NCI-H526 (cell line): ENCODE data around the gene DYRK1A.
"Not testable (repeated sequence)": the region's sequence is repeated elsewhere in the genome, so short reads cannot be mapped to it uniquely, and the experiment has no call there.

ENCODE experiments used
- DNase-seq, 2 experiments: peaks; one replicate each; lab custom pipeline; 2025; lab: John Stamatoyannopoulos, UW

The DYRK1A gene

DNA sequence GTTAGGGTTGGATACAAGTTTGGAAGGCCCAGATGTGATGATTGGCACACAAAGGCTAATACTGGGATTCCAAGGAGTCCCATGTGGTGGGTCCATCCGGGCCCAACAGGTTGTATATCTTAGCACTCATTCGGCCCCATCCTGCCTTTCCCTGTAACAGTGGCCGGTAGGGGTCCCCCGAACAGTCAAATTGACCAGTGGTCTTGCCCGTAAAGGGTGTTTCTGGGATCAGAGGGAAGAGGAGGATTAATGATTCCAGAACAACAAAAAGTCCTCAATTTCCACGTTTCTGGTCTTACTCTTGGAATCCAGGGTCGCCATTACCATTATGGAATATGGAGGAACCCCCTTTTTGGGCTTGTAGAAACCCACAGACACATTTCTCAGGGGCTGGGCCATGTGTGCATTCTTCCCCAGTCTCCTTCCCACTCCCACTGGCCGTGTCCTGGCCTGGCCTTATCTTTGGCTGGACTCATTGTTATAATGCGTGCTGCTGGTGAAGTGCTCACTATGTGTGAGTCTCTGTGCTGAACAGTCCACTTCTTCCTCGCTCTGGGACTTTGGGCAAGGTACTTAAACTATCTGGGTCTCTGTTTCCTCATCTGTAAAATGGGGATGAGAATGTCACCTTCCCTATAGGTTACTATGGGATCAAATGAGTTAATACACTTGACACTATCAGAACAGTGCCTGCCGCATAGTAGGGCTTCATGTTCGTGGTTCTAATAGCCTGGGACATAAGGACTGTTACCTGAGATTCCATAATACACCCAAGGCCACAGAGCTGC lies 161.8 kb downstream of the DYRK1A start:
- DNase-seq, result no peak

DNA sequence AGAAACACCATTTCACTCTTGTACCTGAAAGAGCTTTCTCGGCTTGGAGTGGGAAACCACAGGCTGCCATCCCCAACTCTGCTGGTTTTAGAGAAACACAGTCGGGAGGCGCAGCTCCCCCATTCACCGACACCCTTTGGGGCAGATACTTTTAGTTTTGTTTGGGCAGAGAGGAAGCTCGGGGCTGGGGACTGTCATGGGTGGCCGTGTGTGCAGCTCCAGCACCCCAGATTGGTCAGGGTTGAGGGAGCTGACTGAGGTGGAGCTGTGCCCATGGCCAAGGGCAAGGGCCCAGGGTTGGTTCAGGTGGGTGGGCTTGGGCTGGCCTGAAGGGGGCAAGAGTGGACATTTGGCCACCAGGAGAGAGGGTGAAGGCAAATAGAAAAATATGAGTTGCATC lies 163.1 kb downstream of the DYRK1A start:
- no peak for DNase-seq

DNA sequence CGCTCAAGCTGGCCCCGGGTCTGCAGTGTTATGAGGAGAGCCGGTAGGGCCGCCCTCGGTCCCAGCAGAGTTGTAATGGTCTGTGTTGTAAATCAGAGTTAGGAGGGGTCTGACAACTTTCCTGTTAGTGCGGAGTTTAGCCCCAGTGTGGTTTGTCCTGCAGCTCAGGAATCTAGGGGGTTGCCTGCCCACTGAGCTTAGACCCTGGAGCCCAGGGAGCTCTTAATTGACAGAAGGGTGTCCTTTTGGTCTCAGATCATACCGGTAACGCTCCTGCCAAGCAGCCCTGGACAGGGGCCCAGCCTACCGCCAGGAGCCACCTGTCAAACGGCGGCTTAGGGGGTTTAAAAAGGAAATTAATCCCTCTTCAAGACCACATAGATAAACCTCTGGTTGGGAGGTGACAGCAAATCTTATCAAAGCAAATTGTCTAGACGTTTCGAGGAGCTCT lies 164.4 kb downstream of the DYRK1A start:
- no peak for DNase-seq

DNA sequence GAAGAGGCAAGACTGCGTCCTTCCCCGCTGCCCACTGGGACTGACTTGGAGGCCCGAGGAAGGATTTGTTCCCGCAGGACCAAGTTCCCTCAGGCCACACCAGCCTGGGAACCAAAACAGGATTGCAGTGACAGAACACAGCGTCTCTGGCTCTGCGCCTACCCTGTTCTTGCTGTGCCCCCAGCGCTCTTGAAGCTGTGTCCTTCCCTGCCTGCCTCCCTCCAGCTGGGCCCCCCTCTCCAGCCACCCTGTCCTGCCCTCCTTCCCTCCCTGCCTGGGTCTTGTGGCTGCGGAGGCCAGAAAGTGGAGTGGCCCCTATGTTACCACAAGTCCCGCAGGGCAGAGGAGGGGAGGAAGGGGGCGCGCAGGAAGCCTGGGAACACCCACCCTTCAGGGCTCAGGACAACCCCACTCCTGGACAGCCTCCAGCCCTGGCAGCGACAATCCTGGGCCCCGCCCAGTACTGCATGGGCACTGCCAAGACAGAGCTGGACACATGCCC lies 164.9 kb downstream of the DYRK1A start:
- no peak for DNase-seq

DNA sequence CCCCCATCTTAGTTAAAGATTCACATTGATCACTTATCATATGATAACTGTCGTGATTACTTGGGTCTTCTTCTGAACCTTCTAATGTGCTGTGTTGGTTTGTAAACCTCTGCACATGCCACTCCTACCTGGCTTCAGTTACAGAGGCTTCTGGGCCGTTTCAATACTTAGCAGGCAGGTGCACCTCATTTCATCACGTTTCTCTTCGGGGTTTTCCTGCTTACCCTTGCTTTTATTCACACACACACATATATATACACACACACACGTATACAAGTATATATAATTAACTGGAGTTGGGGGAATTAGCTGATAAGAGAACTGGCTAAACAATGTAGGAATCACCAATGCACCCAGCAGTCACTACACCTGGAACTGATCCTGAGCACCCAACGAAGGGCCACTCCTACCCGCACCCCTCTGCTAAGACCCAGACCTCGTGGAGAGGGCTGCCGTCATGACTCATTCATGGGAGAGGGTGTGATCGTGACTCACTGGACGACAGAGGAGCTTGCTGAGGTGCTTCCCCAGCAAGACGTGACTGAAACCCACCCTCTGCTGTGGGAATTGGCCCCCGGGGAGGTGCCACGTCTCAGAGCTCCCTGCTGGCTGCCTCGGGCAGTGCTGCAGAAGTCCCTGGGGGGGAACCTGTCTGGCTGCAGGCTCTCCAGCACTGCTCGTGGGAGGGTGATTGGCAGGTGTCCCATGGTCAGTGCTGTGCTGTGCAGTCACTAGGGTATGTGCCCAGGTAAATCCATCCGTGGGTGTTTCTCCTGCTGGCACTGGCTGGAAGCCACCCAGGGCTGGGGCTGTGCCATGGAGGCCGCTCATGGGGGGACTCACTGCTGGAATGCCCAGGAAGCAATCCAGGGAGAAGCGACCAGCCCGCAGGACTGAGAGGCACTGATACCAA lies 166.6 kb downstream of the DYRK1A start:
- DNase-seq, result no peak

DNA sequence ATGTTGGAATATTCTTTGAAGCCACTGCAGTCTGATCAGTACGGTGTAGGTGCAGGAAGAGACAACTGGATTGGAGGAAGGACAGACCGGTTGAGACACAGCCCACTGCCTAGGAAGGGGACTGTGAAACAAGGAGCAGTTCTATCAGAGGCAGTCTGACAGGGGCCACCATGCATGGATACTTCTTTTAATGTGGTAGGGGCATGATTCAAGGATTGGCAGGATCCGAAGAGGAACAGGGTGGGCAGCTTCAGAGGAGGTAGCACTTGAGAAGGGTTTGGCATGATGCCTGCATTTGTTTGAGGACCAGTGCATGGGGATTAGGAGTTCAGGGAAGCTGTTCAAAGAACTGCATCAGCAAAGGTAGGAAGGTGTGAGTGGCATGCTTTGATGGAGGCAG lies 167.9 kb downstream of the DYRK1A start:
- DNase-seq, result no peak

DNA sequence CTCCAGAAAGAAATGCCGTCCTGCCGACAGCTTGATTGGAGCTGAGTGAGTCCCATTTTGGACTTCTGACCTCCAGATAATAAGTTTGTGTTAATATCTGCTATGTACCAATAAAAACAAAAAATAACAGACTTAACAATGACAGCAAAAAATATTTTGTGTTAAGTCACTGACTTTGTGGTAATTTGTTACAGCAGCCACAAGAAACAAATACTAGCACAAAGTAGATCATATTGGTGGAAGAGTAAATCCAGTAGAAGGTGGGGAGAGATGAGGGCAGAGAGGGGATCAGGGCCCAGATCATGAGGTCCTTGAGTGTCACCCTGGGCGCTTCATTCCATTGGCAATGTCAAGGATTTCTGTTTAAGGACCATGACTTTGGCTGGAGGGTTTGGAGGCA lies 168.6 kb downstream of the DYRK1A start:
- DNase-seq, result no peak

DNA sequence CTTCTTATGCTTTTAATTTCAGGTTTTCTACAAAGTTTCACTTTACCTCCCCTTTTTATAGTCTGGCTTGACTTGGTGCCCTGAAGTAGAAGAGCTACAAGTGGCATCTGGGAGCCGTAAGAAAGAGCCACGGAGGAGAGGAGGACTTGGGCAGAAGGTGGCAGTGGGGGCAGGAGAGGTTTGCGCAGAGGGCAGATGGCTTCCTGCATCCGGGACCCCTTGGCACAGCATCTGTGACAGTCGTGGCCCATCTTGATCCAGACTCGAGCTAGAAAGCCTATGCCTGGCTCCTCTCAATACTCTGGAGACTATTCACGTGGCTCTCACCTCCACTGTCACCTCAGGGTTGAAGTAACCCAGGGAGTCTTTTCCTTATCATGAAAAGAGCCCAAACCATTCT lies 169.1 kb downstream of the DYRK1A start:
- no peak for DNase-seq

DNA sequence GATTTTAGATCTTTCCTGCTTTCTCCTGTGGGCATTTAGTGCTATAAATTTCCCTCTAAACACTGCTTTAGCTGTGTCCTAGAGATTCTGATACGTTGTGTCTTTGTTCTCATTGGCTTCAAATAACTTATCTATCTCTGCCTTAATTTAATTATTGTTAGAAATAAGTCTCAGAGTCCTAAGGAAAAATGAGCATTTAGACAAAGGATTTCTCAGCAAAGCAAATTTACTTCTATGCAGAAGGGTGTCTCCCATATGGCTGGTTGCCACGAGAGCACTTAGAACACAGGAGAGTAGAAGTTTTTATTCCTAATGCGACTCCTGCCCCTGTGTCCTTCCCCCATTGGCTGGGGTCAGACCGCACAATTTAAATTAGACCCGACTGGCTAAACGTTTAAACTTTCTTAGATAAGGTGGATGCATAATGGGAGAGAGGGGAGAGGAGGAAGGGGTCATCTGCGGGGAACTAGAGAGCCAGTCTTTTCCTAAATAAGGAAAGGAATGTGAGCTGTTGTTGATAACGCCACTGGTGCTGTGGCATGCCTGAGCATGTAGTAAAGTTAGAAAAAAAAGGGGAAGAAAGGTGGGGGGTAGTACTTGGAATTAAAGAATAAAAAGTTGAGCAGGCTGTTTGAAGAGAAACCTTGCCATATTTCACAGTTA lies 170.2 kb downstream of the DYRK1A start:
- no peak for DNase-seq

DNA sequence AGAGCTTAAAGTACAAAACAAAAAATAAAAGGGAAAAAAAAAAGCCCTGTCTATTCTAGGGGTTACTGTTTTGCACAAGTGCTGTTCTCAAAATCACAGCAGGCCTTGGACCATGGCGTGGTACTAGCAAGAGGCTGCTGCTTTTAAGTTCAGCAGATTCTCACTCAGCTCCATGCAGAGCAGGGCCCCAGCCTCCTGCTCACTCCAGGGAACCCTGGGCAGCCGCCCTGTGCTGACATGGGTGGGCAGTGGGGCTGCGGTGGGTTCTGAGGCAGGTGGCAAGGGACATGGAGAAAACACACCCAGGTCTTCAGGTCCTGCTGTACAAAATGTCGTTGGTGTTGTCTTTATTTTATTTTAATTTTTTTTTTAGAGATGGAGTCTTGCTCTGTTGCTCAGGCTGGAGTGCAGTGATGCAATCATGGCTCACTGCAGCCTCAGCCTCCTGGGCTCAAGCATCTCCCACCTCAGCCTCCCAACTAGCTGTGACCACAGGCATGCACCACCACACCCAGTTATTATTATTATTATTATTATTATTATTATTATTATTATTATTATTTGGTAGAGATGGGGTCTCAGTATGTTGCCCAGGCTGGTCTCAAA lies 170.9 kb downstream of the DYRK1A start:
- DNase-seq, result no peak

DNA sequence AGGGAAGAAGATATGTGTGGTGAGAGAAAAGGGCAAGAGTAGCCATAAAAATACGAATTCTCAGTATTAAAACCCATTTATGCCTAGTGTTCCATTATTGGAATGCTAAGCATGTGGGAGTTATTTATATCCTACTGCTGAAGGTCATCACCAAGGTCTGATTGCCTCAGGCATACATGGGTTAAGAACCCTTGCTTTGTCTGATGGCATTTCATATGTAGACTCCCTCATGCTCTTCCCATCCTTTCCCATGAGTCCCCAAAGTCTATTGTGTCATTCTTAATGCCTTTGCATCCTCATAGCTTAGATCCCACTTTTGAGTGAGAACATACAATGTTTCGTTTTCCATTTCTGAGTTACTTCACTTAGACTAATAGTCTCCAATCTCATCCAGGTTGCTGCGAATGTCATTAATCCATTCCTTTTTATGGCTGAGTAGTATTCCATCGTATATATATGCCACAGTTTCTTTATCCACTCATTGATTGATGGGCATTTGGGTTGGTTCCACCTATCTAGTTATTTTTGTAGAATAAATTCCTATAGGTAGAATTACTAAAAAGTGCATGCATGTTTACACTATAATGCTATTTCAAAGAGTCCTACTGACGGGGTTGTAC lies 172.5 kb downstream of the DYRK1A start:
- DNase-seq, result no peak

DNA sequence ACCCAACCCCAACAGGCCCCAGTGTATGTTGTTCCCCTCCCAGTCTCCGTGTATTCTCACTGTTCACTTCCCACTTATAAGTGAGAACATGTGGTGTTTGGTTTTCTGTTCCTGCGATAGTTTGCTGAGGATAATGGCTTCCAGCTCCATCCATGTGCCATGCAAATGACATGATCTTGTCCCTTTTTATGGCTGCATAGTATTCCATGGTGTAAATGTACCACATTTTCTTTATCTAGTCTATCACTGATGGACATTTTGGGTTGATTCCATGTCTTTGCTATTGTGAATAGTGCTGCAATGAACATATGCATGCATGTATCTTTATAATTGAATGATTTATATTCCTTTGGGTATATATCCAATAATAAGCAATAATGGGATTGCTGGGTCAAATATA lies 174.6 kb downstream of the DYRK1A start:
- not testable (repeated sequence) for DNase-seq

DNA sequence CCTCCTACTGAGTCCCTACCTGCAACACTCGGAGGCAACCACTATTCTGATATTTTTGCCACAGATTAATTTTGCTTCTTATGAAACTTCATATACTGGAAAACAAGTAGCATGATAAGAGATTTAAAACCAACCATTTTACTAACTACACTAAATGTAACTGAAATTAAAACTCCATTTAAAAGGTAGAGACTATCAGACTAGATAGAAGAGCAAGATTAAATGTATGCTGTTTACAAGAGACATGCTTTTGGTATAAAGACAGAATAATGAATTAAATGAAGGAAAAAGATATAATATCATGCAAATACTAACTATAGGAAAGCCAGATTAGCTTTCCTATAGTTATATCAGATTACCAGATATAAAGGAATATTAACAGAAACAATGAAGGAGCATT lies 175.9 kb downstream of the DYRK1A start:
- DNase-seq, result no peak

DNA sequence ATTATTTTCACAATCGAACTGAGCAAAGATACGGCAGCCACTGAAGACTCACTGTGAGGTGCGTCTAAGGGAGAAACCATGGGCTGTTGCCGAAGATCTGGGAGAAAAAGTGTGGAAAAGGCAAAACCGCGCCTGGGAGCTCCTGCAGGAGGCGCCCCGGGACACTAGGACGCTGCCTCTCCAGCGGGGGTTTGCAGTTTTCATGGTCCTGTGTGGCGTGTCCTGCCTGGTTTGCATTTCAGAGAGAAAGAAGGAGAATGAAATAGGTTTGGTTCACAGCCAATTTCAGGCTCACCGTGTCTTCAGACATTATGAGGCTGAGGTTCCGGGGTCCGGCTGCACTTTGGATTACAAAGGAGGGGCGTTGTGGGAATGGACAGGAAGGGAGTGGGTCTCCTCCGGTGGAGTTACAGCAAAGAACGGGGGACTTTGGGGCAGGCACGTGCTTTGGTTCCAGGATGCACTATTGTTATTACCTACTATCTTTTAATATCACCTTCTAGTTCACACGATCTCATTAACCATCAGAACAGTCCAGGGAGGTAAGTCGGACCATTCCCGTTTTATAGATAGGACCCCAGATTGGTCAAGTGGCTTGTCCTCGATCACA lies 179.8 kb downstream of the DYRK1A start:
- no peak for DNase-seq

DNA sequence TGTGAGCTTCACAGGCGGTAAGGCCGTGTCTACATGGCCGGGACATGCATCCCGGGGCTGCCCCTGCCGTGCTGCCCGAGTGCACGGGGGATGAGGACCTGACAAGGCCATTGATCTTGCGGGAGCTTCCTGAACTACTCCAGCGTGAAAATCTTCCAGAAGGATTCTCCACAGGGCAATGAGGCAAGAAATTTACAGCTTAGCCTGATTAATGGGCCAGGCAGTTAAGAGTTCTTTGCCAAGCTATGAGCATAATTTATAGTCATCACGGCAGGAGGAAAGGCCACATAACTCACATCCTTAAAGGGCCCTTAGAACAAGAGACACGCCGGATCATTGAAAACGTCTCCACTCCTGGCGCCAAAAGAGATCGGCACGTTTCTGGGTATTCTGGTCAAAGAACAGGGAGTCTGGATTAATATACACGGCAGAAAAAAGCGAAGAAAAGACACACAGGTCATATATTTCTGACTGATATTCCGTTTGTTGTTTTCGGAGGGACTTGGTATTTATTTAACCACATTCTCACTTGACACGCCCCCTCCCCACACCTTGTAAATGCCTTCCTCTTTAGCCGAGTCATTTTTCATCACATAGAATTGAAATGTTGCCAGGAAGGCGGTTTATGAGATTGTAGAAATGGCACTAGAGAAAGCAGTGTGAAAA lies 180.5 kb downstream of the DYRK1A start:
- no peak for DNase-seq

DNA sequence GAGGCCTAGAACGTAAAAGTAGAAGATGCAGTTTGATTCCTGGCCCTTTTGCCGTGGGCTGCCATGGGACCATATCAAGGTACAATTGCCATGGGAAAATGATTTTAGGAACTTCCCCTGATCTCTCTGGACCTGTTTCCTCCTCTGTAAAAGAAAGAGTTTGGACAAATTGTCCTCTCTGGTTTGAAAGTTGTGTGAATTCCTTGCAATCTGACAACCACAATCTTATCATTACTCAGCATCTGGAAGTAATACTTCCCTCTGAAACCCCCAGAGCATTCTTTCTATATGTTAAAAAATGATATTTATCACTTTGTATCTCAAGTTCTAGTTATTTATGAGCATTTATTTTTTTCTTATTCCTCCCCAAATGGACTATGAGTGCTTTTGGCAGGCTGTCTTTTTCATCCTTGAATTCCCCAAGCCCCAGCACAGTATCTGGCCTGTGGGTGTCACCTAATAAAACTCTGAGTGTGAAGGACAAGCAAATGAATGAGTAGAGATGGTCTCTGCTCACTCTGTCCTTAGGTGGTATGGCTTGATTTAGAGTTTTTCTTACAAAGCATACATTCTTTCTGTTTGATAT lies 181.1 kb downstream of the DYRK1A start:
- no peak for DNase-seq

DNA sequence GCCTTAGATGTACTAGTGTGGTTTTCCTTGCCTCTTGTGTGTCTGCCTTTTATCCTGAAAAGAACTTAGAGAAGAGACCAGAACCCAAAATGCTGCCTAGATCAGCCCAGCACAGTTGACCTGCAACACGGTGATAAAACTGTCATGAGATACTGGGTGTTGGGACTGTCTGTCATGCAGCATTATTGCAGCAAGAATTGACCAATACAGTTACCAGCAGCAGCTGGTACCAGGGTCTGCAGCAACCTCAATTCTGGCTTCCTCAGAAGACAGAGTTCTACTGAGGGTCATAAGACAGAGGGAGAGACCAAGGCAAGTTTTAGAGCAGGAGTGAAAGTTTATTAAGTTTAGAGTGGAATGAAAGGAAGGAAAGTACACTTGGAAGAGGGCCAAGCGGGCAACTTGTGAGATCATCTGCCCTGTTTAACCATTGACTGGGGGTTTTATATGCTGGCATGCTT lies 182.0 kb downstream of the DYRK1A start:
- DNase-seq, result no peak

DNA sequence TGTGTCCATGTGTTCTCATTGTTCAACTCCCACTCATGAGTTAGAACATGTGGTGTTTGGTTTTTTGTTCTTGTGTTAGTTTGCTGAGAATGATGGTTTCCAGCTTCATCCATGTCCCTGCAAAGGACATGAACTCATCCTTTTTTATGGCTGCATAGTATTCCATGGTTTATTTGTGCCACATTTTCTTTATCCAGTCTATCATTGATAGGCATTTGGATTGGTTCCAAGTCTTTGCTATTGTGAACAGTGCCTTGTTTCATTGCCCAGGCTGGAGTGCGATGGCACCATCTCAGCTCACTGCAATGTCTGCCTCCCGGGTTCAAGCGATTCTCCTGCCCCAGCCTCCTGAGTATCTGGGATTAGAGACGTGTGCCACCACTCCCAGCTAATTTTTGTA lies 183.2 kb downstream of the DYRK1A start:
- DNase-seq, result not testable (repeated sequence)

DNA sequence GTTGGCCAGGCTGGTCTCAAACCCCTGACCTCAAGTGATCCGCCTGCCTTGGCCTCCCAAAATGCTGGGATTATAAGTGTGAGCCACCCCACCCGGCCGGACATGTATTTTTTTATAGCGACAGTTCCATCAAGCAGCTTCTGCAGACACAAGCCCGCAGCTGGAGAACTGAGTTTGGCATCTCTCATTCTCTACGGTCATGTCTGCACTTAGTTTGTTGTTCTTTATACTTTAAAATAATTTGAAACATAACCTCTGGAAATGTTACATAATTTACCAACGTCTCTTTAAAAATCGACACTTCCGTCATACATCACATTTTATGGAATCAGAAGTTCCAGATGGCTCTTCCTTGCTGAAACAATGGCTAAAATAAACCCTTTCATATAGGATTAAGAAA lies 183.6 kb downstream of the DYRK1A start:
- DNase-seq, result no peak
